B cell (primary cell): ENCODE results near the gene KCNQ1OT1. TPM values are rescaled to one million over a fixed set of nuclear protein-coding genes. Genes with fewer than 3 reads are reported as not detected.

Experiments used
- ATAC-seq: fragments of 200-7000 bp; cut with Tn5 transposase; one replicate; pipeline ENCODE4 v1.10.0; 2021; ENCODE audit warnings: low read depth, mild to moderate bottlenecking, moderate number of reproducible peaks, moderate library complexity
- CTCF ChIA-PET: fragments of 350-600 bp; sonication (Branson Sonifier 250); formaldehyde crosslinking; loops from one replicate; lab custom pipeline; 2021; ENCODE audit warnings: antibody characterized with exemption, inconsistent platforms; lab: Charles Lee
- POLR2A ChIA-PET: fragments of 350-600 bp; sonication (Branson Sonifier 250); formaldehyde crosslinking; loops from one replicate; lab custom pipeline; 2021; ENCODE audit warnings: antibody characterized with exemption; lab: Charles Lee
- DNase-seq: peaks from one replicate; pipeline ENCODE4 v3.0.0; 2013
- H2AFZ ChIP-seq: 2 replicates; pipeline ENCODE4 v1.6.1; 2012; ENCODE audit warnings: mild to moderate bottlenecking, low read depth, low read length; ENCODE audit not compliant: insufficient read depth, poor library complexity, severe bottlenecking
- H3K27ac ChIP-seq, 2 donors: 1 replicate in 1 of 2; 2 replicates in 1 of 2; pipeline ENCODE4 v1.5.1; 2012 to 2013; ENCODE audit warnings: low read length in 2 of 2, mild to moderate bottlenecking in 2 of 2, moderate library complexity in 1 of 2
- H3K27me3 ChIP-seq, 4 experiments: fragments of 200-600 bp in 1 of 4; sonication (generic) in 1 of 4; replicated peaks in 1 of 4; 1 replicate in 2 of 4; 2 replicates in 2 of 4; pipeline versions ENCODE4 v1.6.1 to v1.7.0; 2013 to 2016; ENCODE audit warnings: low read length in 3 of 4, mild to moderate bottlenecking in 2 of 4, mixed read lengths in 1 of 4, moderate library complexity in 1 of 4; ENCODE audit not compliant: insufficient read depth in 4 of 4, control insufficient read depth in 3 of 4; ENCODE audit errors: control extremely low read depth in 1 of 4
- H3K36me3 ChIP-seq, 2 experiments: replicated peaks in 1 of 2; 1 replicate in 1 of 2; 2 replicates in 1 of 2; pipeline versions ENCODE4 v1.6.1 to v1.7.1; 2013; ENCODE audit warnings: low read length in 1 of 2; ENCODE audit not compliant: insufficient read depth in 2 of 2, control insufficient read depth in 1 of 2; ENCODE audit errors: control extremely low read depth in 1 of 2, extremely low read depth in 1 of 2
- H3K4me1 ChIP-seq, 2 donors: fragments of 200-600 bp in 1 of 2; sonication (generic) in 1 of 2; 1 replicate in 1 of 2; 2 replicates in 1 of 2; pipeline versions ENCODE4 v1.5.1 to v1.6.1; 2013 to 2017; ENCODE audit warnings: low read length in 2 of 2; ENCODE audit not compliant: control insufficient read depth in 2 of 2, insufficient read depth in 2 of 2
- H3K4me2 ChIP-seq: replicated peaks from 2 replicates; pipeline ENCODE3; 2012; ENCODE audit warnings: mild to moderate bottlenecking, low read depth, low read length; ENCODE audit not compliant: poor library complexity, severe bottlenecking
- H3K4me3 ChIP-seq, 5 experiments: fragments of 200-600 bp in 1 of 5; sonication (generic) in 1 of 5; 1 replicate in 3 of 5; 2 replicates in 2 of 5; pipeline versions ENCODE4 v1.5.1 to v1.7.0; 2011 to 2016; ENCODE audit warnings: low read length in 4 of 5, mild to moderate bottlenecking in 4 of 5, low read depth in 2 of 5, control low read depth in 1 of 5, moderate library complexity in 1 of 5; ENCODE audit not compliant: insufficient read depth in 1 of 5; ENCODE audit errors: control extremely low read depth in 1 of 5, extremely low read depth in 1 of 5
- H3K79me2 ChIP-seq: fragments of 200-600 bp; sonication (generic); one replicate; pipeline ENCODE4 v1.6.0; 2016; ENCODE audit warnings: low read length; ENCODE audit not compliant: control insufficient read depth, insufficient read depth
- H3K9ac ChIP-seq: fragments of 200-600 bp; sonication (generic); 2 replicates; pipeline ENCODE4 v1.6.1; 2017; ENCODE audit warnings: mild to moderate bottlenecking, low read length, moderate library complexity
- H3K9me3 ChIP-seq, 3 donors: one replicate each; pipeline versions ENCODE4 v1.6.1 to v1.7.1; 2013; ENCODE audit warnings: low read length in 2 of 3; ENCODE audit not compliant: control insufficient read depth in 2 of 3, insufficient read depth in 1 of 3; ENCODE audit errors: control extremely low read depth in 1 of 3
- H4K20me1 ChIP-seq: 2 replicates; pipeline ENCODE4 v1.6.0; 2012; ENCODE audit warnings: mild to moderate bottlenecking, low read length; ENCODE audit not compliant: insufficient read depth, control insufficient read depth, poor library complexity, severe bottlenecking
- H3K27ac Mint-ChIP-seq: one replicate; pipeline ENCODE4 v1.8.0; 2021; ENCODE audit warnings: mixed read lengths
- H3K27me3 Mint-ChIP-seq: one replicate; pipeline ENCODE4 v1.8.0; 2021; ENCODE audit warnings: mixed read lengths
- H3K4me1 Mint-ChIP-seq: one replicate; pipeline ENCODE4 v1.8.0; 2021; ENCODE audit warnings: mixed read lengths
- H3K4me3 Mint-ChIP-seq: one replicate; pipeline ENCODE4 v1.8.0; 2021; ENCODE audit warnings: mixed read lengths
- H3K9me3 Mint-ChIP-seq: one replicate; pipeline ENCODE4 v1.8.0; 2022; ENCODE audit warnings: mixed read lengths; ENCODE audit not compliant: insufficient read depth
- EZH2 ChIP-seq: IDR thresholded peaks from 2 replicates; pipeline ENCODE4 v1.6.1; 2012; ENCODE audit warnings: borderline replicate concordance, low read depth, mild to moderate bottlenecking, moderate library complexity, low read length; ENCODE audit not compliant: insufficient read depth, poor library complexity, severe bottlenecking
- WGBS: methylation state at CpG from one replicate; pipeline ENCODE4 v1.1.5; 2013; ENCODE audit warnings: missing lambda C conversion rate; ENCODE audit not compliant: insufficient coverage; 5-methylcytosine and 5-hydroxymethylcytosine counted together
- intact Hi-C: fragments of 100-400 bp; cut with micrococcal nuclease; formaldehyde crosslinking; loops from one replicate; pipeline ENCODE4 v1.10.0; 2022
- polyA plus RNA-seq: library from polyadenylated mRNA; depleted of rRNA; stranded (reverse); fragments of >200 nt; gene quantifications from 2 replicates; pipeline ENCODE4 v1.2.3, GENCODE V29; 2012
- total RNA-seq, 2 donors: library from RNA; stranded (reverse); fragments of 120-200 nt in 1 of 2; gene quantifications; 1 replicate in 1 of 2; 2 replicates in 1 of 2; pipeline versions ENCODE4 v1.2.3 to v1.2.4, GENCODE V29; 2013 to 2022
- TF ChIP-seq, protein P1 (sequence below): fragments of 200-600 bp; IDR thresholded peaks from one replicate; pipeline ENCODE4 v1.8.0; 2022; ENCODE audit warnings: antibody characterized with exemption, mild to moderate bottlenecking

The KCNQ1OT1 gene
- total and polyA plus RNA-seq, 2 donors (not counting 1 experiment from before 2014, with no cell fraction given), result 0.03 to 0.89 TPM

DNA sequence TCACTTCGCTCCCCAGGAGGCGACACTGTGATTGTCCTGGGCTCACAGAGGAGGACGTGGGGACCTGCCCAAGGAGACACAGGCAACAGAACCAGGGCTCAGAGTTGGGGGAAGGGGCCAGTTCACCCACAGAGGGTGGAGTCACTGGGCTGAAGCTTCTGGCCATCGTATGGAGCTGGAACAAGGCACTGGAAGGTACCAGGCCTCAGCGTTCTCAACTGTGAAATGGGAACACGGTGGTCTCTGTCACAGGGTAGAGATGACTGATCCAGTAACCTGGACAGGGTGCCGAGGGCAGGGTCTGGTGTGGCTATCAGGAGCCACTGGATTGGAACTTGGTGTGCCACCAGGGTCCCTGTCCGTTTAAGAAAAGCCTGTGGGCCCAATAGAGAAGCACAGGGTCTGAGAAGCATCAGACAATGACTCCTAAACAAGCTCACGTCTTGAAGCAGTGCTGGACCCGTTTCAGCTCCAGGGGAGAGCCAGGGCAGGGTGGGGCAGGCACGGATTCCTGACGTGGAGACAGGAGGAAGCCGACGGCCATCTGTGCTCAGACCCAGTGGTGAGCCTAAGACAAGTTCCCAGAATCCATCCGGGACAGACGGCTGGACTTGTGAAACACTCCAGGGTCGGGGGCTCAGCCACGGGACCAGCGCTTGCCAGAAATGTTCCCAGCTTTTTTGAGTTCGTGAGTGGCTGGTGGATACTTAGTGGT is 25.0 kb upstream of the KCNQ1OT1 start:
- Mint-ChIP-seq H3K4me3 (no peak overlapping the region), H3K9me3 (no peaks in the 10 kb centered on the region), H3K27me3 (no peaks in the 10 kb centered on the region), H3K27ac (no peak overlapping the region), H3K4me1 (no peaks in the 10 kb centered on the region)
- DNase-seq, result no peak
- no peak overlapping the region for H2AFZ ChIP-seq
- no peak overlapping the region for H3K9ac ChIP-seq
- no peaks in the 10 kb centered on the region for H3K27me3 ChIP-seq
- peaks cover 5% of the 10 kb centered on the region for H4K20me1 ChIP-seq
- no peaks in the 10 kb centered on the region for H3K4me1 ChIP-seq
- intact Hi-C loops, result no loop called here
- H3K27ac ChIP-seq, result no peak overlapping the region
- no peaks in the 10 kb centered on the region for H3K79me2 ChIP-seq
- ChIA-PET CTCF (no interaction called here), POLR2A (no interaction called here)
- TF ChIP-seq, protein P1, sequence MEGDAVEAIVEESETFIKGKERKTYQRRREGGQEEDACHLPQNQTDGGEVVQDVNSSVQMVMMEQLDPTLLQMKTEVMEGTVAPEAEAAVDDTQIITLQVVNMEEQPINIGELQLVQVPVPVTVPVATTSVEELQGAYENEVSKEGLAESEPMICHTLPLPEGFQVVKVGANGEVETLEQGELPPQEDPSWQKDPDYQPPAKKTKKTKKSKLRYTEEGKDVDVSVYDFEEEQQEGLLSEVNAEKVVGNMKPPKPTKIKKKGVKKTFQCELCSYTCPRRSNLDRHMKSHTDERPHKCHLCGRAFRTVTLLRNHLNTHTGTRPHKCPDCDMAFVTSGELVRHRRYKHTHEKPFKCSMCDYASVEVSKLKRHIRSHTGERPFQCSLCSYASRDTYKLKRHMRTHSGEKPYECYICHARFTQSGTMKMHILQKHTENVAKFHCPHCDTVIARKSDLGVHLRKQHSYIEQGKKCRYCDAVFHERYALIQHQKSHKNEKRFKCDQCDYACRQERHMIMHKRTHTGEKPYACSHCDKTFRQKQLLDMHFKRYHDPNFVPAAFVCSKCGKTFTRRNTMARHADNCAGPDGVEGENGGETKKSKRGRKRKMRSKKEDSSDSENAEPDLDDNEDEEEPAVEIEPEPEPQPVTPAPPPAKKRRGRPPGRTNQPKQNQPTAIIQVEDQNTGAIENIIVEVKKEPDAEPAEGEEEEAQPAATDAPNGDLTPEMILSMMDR, result no peak
- no peak for TF ChIP-seq EZH2
- ATAC-seq, result no peak
- H3K4me3 ChIP-seq, result no peak overlapping the region
- 88% methylated on average over 18 of the region's 20 CpGs for WGBS
- H3K4me2 ChIP-seq, result no peak overlapping the region
- no peaks in the 10 kb centered on the region for H3K36me3 ChIP-seq
- H3K9me3 ChIP-seq, result peaks cover 0 to 4% (median 0%) of the 10 kb centered on the region in 3 donors

DNA sequence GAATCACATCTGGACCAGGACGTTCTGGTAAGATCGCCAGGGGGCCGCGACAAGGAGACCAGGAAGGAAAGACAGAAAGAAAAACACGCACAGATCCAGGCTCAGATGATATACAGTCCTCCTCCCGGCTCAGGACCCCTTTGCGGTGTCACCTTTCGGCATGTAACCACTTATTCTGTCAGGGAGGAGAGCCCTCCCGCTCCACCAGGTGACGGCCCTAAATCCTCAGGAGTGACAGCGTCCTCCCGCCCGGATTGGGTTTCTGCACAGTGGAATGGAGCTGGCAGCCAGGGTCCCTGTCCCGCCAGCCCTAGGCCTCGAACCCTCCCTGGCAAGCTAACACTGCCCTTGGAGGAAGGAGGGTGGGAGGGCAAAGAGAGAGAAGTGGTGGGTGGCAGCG is 24.3 kb upstream of the KCNQ1OT1 start:
- H3K27ac ChIP-seq, result no peak overlapping the region
- H3K27me3 ChIP-seq, result no peaks in the 10 kb centered on the region
- no peak overlapping the region for H3K4me2 ChIP-seq
- no peaks in the 10 kb centered on the region for H3K36me3 ChIP-seq
- no peak overlapping the region for H3K9ac ChIP-seq
- Mint-ChIP-seq H3K27ac (no peak overlapping the region), H3K27me3 (no peaks in the 10 kb centered on the region), H3K9me3 (no peaks in the 10 kb centered on the region), H3K4me1 (no peaks in the 10 kb centered on the region), H3K4me3 (no peak overlapping the region)
- no peak overlapping the region for H2AFZ ChIP-seq
- H3K4me3 ChIP-seq, result no peak overlapping the region
- no peaks in the 10 kb centered on the region for H3K79me2 ChIP-seq
- DNase-seq, result no peak
- peaks cover 0 to 4% (median 0%) of the 10 kb centered on the region in 3 donors for H3K9me3 ChIP-seq
- H4K20me1 ChIP-seq, result peaks cover 5% of the 10 kb centered on the region
- ATAC-seq, result no peak
- CTCF ChIA-PET, result no interaction called here
- no peaks in the 10 kb centered on the region for H3K4me1 ChIP-seq
- TF ChIP-seq EZH2, result no peak
- TF ChIP-seq, protein P1, result no peak
- 96% methylated on average over 16 of the region's 16 CpGs for WGBS
- POLR2A ChIA-PET, result interaction anchor here (0.6 kb wide), 1 partner anchor 49 kb away, joined by 6 read pairs; no protein-coding TSS in a partner anchor
- intact Hi-C loops, result no loop called here
